RWPE1 (cell line): Measurements from ENCODE around the gene ATR.
"Not testable (repeated sequence)": the region's sequence is repeated elsewhere in the genome, so short reads cannot be mapped to it uniquely, and the experiment has no call there.

Source experiments
- CTCF ChIA-PET: fragments of 350-600 bp; sonication (Branson Sonifier 250); formaldehyde crosslinking; extraction: SDS; loops from one replicate; lab custom pipeline; 2021; lab: Yijun Ruan, JAX
- POLR2A ChIA-PET: fragments of 400-600 bp; formaldehyde crosslinking; extraction: SDS; loops from one replicate; lab custom pipeline; 2020; ENCODE audit warnings: antibody characterized with exemption; ENCODE audit not compliant: low non-redundant PET; lab: Yijun Ruan, JAX
- DNase-seq: peaks from one replicate; pipeline ENCODE4 v3.0.0; 2012; ENCODE audit warnings: low spot score
- H3K27ac ChIP-seq: fragments of 450-650 bp; 2 replicates; pipeline ENCODE4 v1.5.1; 2017
- CTCF ChIP-seq: fragments of 450-650 bp; conservative IDR thresholded peaks from 2 replicates; pipeline ENCODE4 v1.5.1; 2017; ENCODE audit warnings: low read depth, mild to moderate bottlenecking

Gene ATR

GRCh38 chr3:142595951-142596725 is 17.6 kb upstream of the ATR start, which contains the start of gene PLS1:
PLS1 (plus strand) TSS chr3:142596393; CDS start chr3:142664238, 67,845 bp downstream.
- H3K27ac ChIP-seq, result peak within 1 kb of the TSS; percentile 63
- ChIA-PET CTCF (interaction anchor here (0.6 to 1.1 kb wide), 2 partner anchors 9 to 1722 kb away, joined by 5 read pairs; no protein-coding TSS in a partner anchor), POLR2A (no interaction called here)
- DNase-seq, result peak; percentile 93
- peak; percentile 23 for TF ChIP-seq CTCF

GRCh38 chr3:142595581-142595950 is 17.0 kb upstream of the ATR start:
- no peak overlapping the region; the same call in 1 of the 2 replicates for H3K27ac ChIP-seq
- DNase-seq, result peak; percentile 57
- no peak for TF ChIP-seq CTCF
- ChIA-PET CTCF (no interaction called here), POLR2A (no interaction called here)

GRCh38 chr3:142595141-142595540 is 16.6 kb upstream of the ATR start:
- CTCF ChIA-PET, result no interaction called here
- no peak overlapping the region for H3K27ac ChIP-seq
- no peak for DNase-seq
- no peak for TF ChIP-seq CTCF
- POLR2A ChIA-PET, result no interaction called here

GRCh38 chr3:142592268-142592667 is 13.7 kb upstream of the ATR start:
- not testable (repeated sequence) for DNase-seq, H3K27ac ChIP-seq
- ChIA-PET POLR2A (interaction anchor here (0.6 kb wide), 3 partner anchors 10 to 215 kb away, joined by 3 to 4 read pairs (median 3); no protein-coding TSS in a partner anchor), CTCF (interaction anchor here (0.7 kb wide), 2 partner anchors 15 to 274 kb away, joined by 5 to 8 read pairs; no protein-coding TSS in a partner anchor)

- CTCF ChIA-PET, result interaction anchor here (0.9 to 1.4 kb wide), 2 partner anchors 92 to 240 kb away, joined by 4 to 7 read pairs; no protein-coding TSS in a partner anchor
- TF ChIP-seq CTCF, result no peak
- no peak for DNase-seq
- POLR2A ChIA-PET, result no interaction called here
- no peak overlapping the region for H3K27ac ChIP-seq
Measured at GRCh38 chr3:142588703-142589102, 10.2 kb upstream of the ATR start.

GRCh38 chr3:142586803-142587406 is 8.4 kb upstream of the ATR start:
- ChIA-PET CTCF (interaction anchor here (0.5 to 1.2 kb wide), 9 partner anchors 9 to 927 kb away, joined by 3 to 7 read pairs (median 4); partner anchors contain the start of gene PLS1), POLR2A (no interaction called here)
- TF ChIP-seq CTCF, result peak; percentile 71
- peak; percentile 74 for DNase-seq
- H3K27ac ChIP-seq, result no peak overlapping the region

GRCh38 chr3:142581070-142581469 is 2.5 kb upstream of the ATR start:
- DNase-seq, POLR2A ChIA-PET, CTCF ChIA-PET, H3K27ac ChIP-seq: not testable (repeated sequence)
